ENCODE measurements around the gene DGKB. TPM values are rescaled to one million over a fixed set of nuclear protein-coding genes. Genes with fewer than 3 reads are reported as not detected.

DGKB gene
- polyA plus RNA-seq, 1 donor = 1.3 TPM

DNA sequence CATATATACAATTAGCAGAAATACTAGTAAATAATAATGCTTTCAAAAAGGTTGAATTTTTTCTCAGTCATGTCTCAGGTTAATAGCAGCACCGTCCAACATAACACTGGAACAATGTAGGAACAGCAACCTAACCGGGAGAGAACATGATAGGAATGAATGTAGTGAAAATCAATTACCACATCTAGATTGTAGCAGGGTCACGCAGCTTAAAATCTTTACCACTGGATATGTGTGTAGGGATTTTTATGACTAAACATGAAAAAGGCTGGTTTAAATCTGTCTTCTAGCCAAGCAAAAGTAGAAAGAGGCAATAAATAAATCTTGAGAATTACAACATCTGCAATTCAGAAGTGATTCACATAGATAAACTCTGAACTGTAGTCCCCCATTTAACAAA lies 326.0 kb downstream of the DGKB start:
- no peak overlapping the region for H3K4me3 ChIP-seq (ENCODE audit: low read length)
- no peak for DNase-seq
- H3K27me3 ChIP-seq (ENCODE audit: control insufficient read depth, insufficient read depth, low read length) = no peaks in the 10 kb centered on the region
- H3K36me3 ChIP-seq (ENCODE audit: control insufficient read depth, insufficient read depth, low read length) = no peaks in the 10 kb centered on the region
- no peak overlapping the region for H3K27ac ChIP-seq (ENCODE audit: low read length)
- H3K4me1 ChIP-seq (ENCODE audit: control insufficient read depth, insufficient read depth, low read length) = no peaks in the 10 kb centered on the region
- 66% methylated on average over 2 of the region's 3 CpGs for WGBS (ENCODE audit: insufficient coverage, low lambda C conversion rate)
- H3K9me3 ChIP-seq (ENCODE audit: control insufficient read depth, low read depth, low read length) = no peaks in the 10 kb centered on the region

- no peak overlapping the region for H3K27ac ChIP-seq (ENCODE audit: low read length)
- H3K27me3 ChIP-seq (ENCODE audit: control insufficient read depth, insufficient read depth, low read length) = no peaks in the 10 kb centered on the region
- no peaks in the 10 kb centered on the region for H3K9me3 ChIP-seq (ENCODE audit: control insufficient read depth, low read depth, low read length)
- no peaks in the 10 kb centered on the region for H3K36me3 ChIP-seq (ENCODE audit: control insufficient read depth, insufficient read depth, low read length)
- no peak overlapping the region for H3K4me3 ChIP-seq (ENCODE audit: low read length)
- DNase-seq = no peak
- no CpG with 5 or more reads among the region's 5 CpGs for WGBS (ENCODE audit: insufficient coverage, low lambda C conversion rate)
- no peaks in the 10 kb centered on the region for H3K4me1 ChIP-seq (ENCODE audit: control insufficient read depth, insufficient read depth, low read length)
Measured at GRCh38 chr7:14570750-14571607, 331.6 kb downstream of the DGKB start.

DNA sequence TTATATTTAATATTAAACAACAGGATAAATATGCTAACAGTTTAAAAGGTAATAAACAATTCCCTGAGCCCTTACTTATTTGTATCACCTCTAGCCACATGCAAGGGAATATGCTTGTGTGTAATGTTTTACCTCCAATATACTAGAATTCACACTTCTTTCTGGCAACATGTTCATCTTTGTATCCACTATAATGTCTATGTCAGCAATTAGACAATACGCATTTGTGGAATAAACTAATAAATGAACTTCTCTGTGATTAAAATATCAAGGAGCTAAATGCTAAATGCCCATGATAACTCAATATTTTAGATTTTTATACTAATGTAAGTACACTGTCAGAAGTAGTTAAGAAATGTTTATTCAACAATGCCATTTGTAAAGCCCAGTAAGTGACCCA lies 350.5 kb downstream of the DGKB start:
- H3K4me1 ChIP-seq (ENCODE audit: control insufficient read depth, insufficient read depth, low read length) = no peaks in the 10 kb centered on the region
- no peak overlapping the region for H3K27ac ChIP-seq (ENCODE audit: low read length)
- no peak overlapping the region for H3K4me3 ChIP-seq (ENCODE audit: low read length)
- no peak for DNase-seq
- no peaks in the 10 kb centered on the region for H3K36me3 ChIP-seq (ENCODE audit: control insufficient read depth, insufficient read depth, low read length)
- H3K27me3 ChIP-seq (ENCODE audit: control insufficient read depth, insufficient read depth, low read length) = no peaks in the 10 kb centered on the region
- H3K9me3 ChIP-seq (ENCODE audit: control insufficient read depth, low read depth, low read length) = no peaks in the 10 kb centered on the region
- WGBS (ENCODE audit: insufficient coverage, low lambda C conversion rate) = no CpG with 5 or more reads among the region's 1 CpG

- Histone ChIP-seq H3K4me1 (ENCODE audit: control insufficient read depth, insufficient read depth, low read length) (no peaks in the 10 kb centered on the region), H3K4me3 (ENCODE audit: low read length) (no peak overlapping the region), H3K36me3 (ENCODE audit: control insufficient read depth, insufficient read depth, low read length) (no peaks in the 10 kb centered on the region), H3K27me3 (ENCODE audit: control insufficient read depth, insufficient read depth, low read length) (no peaks in the 10 kb centered on the region), H3K9me3 (ENCODE audit: control insufficient read depth, low read depth, low read length) (no peaks in the 10 kb centered on the region), H3K27ac (ENCODE audit: low read length) (no peak overlapping the region)
- no CpG with 5 or more reads among the region's 1 CpG for WGBS (ENCODE audit: insufficient coverage, low lambda C conversion rate)
- DNase-seq = no peak
Measured at GRCh38 chr7:14551310-14551709, 351.2 kb downstream of the DGKB start.

GRCh38 chr7:14542624-14543023 lies 359.9 kb downstream of the DGKB start:
- no CpG with 5 or more reads among the region's 5 CpGs for WGBS (ENCODE audit: insufficient coverage, low lambda C conversion rate)
- Histone ChIP-seq H3K9me3 (ENCODE audit: control insufficient read depth, low read depth, low read length) (no peaks in the 10 kb centered on the region), H3K4me3 (ENCODE audit: low read length) (no peak overlapping the region), H3K27me3 (ENCODE audit: control insufficient read depth, insufficient read depth, low read length) (no peaks in the 10 kb centered on the region), H3K4me1 (ENCODE audit: control insufficient read depth, insufficient read depth, low read length) (no peaks in the 10 kb centered on the region), H3K27ac (ENCODE audit: low read length) (no peak overlapping the region), H3K36me3 (ENCODE audit: control insufficient read depth, insufficient read depth, low read length) (no peaks in the 10 kb centered on the region)
- no peak for DNase-seq

DNA sequence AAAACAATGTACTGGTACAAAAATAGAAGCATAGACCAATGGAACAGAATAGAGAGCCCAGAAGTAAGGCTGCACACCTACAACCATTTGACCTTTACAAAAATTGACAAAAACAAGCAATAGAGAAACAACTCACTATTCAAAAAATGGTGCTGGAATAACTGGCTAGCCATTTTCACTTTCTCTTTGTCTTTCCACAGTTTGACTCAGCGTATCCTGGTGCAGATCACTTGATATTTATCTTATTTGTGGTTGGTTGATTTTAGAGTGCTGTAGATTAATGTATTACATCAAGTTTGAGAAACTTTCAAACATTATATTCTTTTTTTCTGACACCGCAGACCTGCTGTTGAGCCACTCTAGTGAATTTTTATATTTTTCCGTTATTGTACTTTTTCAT lies 381.4 kb downstream of the DGKB start:
- no peaks in the 10 kb centered on the region for H3K9me3 ChIP-seq (ENCODE audit: control insufficient read depth, low read depth, low read length)
- no peak overlapping the region for H3K4me3 ChIP-seq (ENCODE audit: low read length)
- DNase-seq = no peak
- WGBS (ENCODE audit: insufficient coverage, low lambda C conversion rate) = 96% methylated on average over 2 of the region's 3 CpGs
- H3K27me3 ChIP-seq (ENCODE audit: control insufficient read depth, insufficient read depth, low read length) = no peaks in the 10 kb centered on the region
- no peak overlapping the region for H3K27ac ChIP-seq (ENCODE audit: low read length)
- no peaks in the 10 kb centered on the region for H3K4me1 ChIP-seq (ENCODE audit: control insufficient read depth, insufficient read depth, low read length)
- no peaks in the 10 kb centered on the region for H3K36me3 ChIP-seq (ENCODE audit: control insufficient read depth, insufficient read depth, low read length)

DNA sequence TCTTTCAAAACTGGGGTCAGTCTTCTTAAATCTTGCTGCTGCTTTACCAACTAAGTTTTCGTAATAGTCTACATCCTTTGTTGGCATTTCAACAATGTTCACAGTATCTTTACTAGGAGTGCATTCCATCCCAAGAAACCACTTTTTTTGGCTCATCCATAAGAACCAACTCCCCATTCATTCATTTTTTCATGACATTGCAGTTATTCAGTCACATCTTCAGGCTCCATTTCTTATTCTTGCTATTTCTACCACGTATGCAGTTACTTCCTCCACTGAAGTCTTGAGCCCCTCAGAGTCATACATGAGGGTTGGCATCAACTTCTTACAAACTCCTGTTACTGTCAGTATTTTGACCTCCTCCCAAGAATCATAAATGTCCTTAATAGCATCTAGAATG lies 392.3 kb downstream of the DGKB start:
- WGBS (ENCODE audit: insufficient coverage, low lambda C conversion rate) = 100% methylated on average over 2 of the region's 2 CpGs
- no peaks in the 10 kb centered on the region for H3K27me3 ChIP-seq (ENCODE audit: control insufficient read depth, insufficient read depth, low read length)
- no peak overlapping the region for H3K27ac ChIP-seq (ENCODE audit: low read length)
- H3K9me3 ChIP-seq (ENCODE audit: control insufficient read depth, low read depth, low read length) = no peaks in the 10 kb centered on the region
- H3K4me1 ChIP-seq (ENCODE audit: control insufficient read depth, insufficient read depth, low read length) = no peaks in the 10 kb centered on the region
- DNase-seq = no peak
- no peak overlapping the region for H3K4me3 ChIP-seq (ENCODE audit: low read length)
- H3K36me3 ChIP-seq (ENCODE audit: control insufficient read depth, insufficient read depth, low read length) = no peaks in the 10 kb centered on the region

GRCh38 chr7:14507617-14508016 lies 394.9 kb downstream of the DGKB start:
- Histone ChIP-seq H3K4me3 (ENCODE audit: low read length) (no peak overlapping the region), H3K27me3 (ENCODE audit: control insufficient read depth, insufficient read depth, low read length) (no peaks in the 10 kb centered on the region), H3K36me3 (ENCODE audit: control insufficient read depth, insufficient read depth, low read length) (no peaks in the 10 kb centered on the region), H3K4me1 (ENCODE audit: control insufficient read depth, insufficient read depth, low read length) (no peaks in the 10 kb centered on the region), H3K9me3 (ENCODE audit: control insufficient read depth, low read depth, low read length) (no peaks in the 10 kb centered on the region), H3K27ac (ENCODE audit: low read length) (no peak overlapping the region)
- DNase-seq = no peak
- no CpG with 5 or more reads among the region's 3 CpGs for WGBS (ENCODE audit: insufficient coverage, low lambda C conversion rate)

- no peak for DNase-seq
- Histone ChIP-seq H3K4me3 (ENCODE audit: low read length) (no peak overlapping the region), H3K27me3 (ENCODE audit: control insufficient read depth, insufficient read depth, low read length) (no peaks in the 10 kb centered on the region), H3K9me3 (ENCODE audit: control insufficient read depth, low read depth, low read length) (no peaks in the 10 kb centered on the region), H3K27ac (ENCODE audit: low read length) (no peak overlapping the region), H3K36me3 (ENCODE audit: control insufficient read depth, insufficient read depth, low read length) (no peaks in the 10 kb centered on the region), H3K4me1 (ENCODE audit: control insufficient read depth, insufficient read depth, low read length) (no peaks in the 10 kb centered on the region)
- WGBS (ENCODE audit: insufficient coverage, low lambda C conversion rate) = 100% methylated on average over 1 of the region's 2 CpGs
Measured at GRCh38 chr7:14505906-14506305, 396.6 kb downstream of the DGKB start.

GRCh38 chr7:14504134-14504533 lies 398.4 kb downstream of the DGKB start:
- no peaks in the 10 kb centered on the region for H3K27me3 ChIP-seq (ENCODE audit: control insufficient read depth, insufficient read depth, low read length)
- 100% methylated on average over 1 of the region's 2 CpGs for WGBS (ENCODE audit: insufficient coverage, low lambda C conversion rate)
- no peak for DNase-seq
- no peaks in the 10 kb centered on the region for H3K36me3 ChIP-seq (ENCODE audit: control insufficient read depth, insufficient read depth, low read length)
- no peak overlapping the region for H3K27ac ChIP-seq (ENCODE audit: low read length)
- H3K4me3 ChIP-seq (ENCODE audit: low read length) = no peak overlapping the region
- no peaks in the 10 kb centered on the region for H3K4me1 ChIP-seq (ENCODE audit: control insufficient read depth, insufficient read depth, low read length)
- no peaks in the 10 kb centered on the region for H3K9me3 ChIP-seq (ENCODE audit: control insufficient read depth, low read depth, low read length)

DNA sequence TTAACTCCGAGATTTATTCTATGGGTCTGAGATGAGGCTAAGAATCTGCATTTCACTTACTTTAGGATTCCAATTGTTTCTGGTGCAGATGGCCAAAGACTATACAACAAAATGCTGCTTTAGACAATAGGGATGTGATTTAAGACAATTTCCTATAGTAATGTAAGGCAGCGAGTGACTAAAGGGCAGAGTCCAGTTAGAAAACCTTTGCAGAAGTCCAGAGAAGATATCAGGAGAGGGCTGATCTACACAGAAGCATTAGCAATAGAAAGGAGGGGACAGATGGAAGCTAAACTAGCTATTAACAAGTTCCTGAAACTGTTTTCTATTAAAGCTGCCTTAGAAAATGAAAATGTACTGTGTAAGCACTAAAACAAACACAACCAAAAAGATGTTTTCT lies 398.9 kb downstream of the DGKB start:
- Histone ChIP-seq H3K36me3 (ENCODE audit: control insufficient read depth, insufficient read depth, low read length) (no peaks in the 10 kb centered on the region), H3K27ac (ENCODE audit: low read length) (no peak overlapping the region), H3K4me3 (ENCODE audit: low read length) (no peak overlapping the region), H3K27me3 (ENCODE audit: control insufficient read depth, insufficient read depth, low read length) (no peaks in the 10 kb centered on the region), H3K4me1 (ENCODE audit: control insufficient read depth, insufficient read depth, low read length) (no peaks in the 10 kb centered on the region), H3K9me3 (ENCODE audit: control insufficient read depth, low read depth, low read length) (no peaks in the 10 kb centered on the region)
- DNase-seq = no peak
- 75% methylated on average over 2 of the region's 2 CpGs for WGBS (ENCODE audit: insufficient coverage, low lambda C conversion rate)

Measured in large intestine (tissue), 3 donors.